A204.1 (cell line): ENCODE results near the gene ZNF428.
"Not testable (repeated sequence)": the region's sequence is repeated elsewhere in the genome, so short reads cannot be mapped to it uniquely, and the experiment has no call there.

ENCODE experiments used
- FAIRE-seq: peaks from 2 replicates; lab custom pipeline; 2012; peaks lifted over from hg19 to GRCh38; lab: Jason Lieb, UNC

Gene ZNF428

DNA sequence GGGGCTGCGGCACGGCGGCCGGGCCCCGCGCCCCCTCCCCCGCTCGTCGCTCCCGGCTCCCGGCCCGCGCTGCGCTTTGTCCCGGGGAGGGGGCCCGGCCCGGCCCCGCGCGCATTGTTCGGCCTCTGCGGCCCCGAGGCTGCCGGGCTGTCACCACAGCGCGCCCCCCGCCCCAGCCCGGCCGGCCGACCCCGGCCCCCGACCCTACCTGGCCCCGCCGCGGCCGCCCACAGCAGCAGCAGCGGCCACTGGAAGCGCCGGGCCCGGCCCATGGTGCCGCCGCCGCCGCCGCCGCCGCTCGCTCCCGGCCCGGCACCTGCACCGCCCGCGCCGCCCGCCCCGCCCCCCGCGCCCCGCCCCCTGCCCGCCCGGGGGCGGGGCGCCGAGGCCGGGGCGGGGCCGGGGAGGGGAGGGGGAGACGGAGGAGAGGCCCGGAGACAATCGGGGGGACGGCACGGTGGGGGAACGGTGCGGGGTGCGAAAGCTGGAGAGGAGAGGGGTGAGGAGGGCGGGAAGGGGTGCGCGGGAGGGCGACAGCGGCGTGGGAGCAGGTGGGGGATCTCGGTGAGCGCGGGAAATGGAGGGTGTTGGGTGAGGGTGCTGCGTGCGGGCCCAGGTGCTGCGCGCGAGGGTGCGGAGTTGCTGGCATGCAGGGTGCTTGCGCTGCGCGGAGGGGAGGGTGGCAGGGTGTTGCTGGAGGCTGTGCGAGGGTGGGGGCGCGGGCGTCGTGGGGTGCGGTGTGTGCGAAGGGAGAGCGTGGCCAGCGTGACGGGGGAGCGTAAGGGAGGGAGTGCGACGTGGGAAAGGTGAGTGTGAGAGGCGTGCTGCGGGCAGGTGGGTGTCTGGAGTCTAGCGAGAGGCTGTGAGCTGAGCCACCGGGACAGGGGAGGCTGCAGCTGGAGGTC, 20.3 kb upstream of the ZNF428 start, which contains the start of gene CADM4:
TSS of gene CADM4 (minus strand) at position 332 of the 905 bp plus-strand sequence. CDS start at position 272, 60 bp downstream.
- FAIRE-seq: no peak

DNA sequence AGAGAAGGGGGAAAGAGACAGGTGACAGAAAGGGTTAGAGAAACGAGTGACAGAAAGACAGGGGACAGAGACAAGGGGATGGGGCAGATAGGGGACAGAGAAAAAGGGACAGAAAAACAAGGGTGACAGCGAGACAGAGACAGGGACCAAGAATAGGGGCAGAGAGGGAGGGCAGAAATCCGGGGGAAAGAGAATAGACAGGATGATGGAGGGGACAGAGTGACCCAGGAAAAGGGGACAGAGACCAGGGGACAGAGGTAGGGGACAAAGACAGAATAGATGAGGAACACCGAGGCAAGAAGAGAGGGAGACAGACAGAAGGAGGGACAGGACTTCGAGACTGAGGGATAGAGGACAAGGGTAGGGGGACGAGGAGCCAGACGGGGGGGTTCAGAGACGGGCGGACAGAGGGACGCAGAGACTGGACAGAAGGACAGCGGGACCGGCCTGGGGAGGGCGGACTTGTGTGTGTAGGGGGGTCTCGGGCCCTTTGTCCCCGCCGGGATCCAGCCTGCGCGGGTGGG, 19.6 kb upstream of the ZNF428 start:
- no peak for FAIRE-seq

DNA sequence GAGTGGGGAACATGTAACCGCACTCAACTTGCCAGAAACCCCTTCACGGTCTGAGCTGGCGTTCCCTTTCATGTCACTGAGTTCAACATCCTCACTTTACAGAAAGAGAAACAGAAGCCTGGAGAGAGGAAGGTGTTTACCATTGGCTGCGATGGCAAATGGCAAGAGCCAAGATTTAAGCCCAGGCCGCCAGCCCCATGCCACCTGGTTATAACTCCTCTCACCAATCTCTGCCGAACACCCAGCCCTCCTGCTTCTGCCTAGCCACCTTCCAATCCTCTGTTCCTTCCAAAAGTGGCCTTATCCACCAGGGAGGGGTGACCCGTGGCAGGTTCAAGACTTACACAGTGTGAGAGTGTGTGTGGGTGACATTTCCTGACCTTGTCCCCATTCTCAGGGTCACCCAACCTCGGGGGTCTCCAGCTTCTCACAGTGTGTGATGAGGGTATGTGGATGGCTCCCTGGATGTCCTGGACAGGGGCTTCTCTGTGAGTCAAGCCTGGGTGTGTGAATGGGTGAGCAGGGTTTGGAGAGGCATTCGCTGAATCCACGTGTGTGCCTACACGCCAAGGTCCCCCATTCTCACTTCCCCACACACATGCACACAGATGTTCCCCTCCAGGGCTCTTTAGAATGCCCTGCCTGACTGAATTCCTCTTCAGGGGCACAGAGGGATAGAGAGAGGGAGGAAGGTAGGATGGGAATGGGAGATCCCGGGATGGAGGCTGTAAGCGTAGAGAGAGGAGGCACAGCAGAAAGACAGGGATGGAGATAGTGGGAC, 19.0 kb upstream of the ZNF428 start:
- no peak for FAIRE-seq

DNA sequence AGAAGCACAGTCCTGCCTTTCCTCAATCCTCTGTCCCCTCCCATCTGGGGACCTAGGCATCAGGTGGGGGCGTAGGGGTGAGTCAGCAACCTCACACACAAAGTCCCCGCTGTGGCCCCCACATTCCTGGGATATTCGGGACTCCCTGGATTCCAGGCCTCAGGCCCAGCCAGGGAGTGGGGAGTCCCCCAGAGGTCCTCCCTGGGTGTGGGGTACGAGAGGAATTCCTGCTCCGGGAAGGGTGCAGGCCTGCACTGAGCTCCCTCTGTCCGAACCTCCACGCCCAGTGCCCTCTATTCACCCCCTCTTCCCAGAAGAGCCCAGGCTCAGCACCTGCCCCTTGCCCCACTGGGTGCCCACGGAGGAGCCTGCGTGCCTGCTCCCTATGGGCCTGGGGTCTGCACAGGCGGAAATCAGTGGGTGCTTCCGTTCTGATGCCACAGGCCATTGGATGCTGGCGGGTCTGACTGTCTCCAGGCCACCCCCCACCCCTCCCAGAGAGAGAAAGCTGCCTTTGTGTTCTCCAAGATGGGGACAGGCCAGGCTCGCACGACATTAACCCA, 16.8 kb upstream of the ZNF428 start:
- FAIRE-seq: no peak

DNA sequence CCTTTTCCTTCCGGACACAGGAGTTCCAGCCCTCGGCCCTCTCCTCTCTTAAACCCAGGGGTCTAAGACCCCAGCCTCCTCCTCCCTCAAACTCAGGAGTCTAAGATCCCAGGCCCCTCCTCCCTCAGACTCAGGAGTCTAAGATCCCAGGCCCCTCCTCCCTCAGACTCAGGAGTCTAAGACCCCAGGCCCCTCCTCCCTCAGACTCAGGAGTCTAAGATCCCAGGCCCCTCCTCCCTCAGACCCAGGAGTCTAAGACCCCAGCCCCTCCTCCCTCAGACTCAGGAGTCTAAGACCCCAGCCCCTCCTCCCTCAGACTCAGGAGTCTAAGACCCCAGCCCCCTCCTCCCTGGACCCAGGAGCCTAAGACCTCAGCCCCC, 16.1 kb upstream of the ZNF428 start:
- not testable (repeated sequence) for FAIRE-seq

DNA sequence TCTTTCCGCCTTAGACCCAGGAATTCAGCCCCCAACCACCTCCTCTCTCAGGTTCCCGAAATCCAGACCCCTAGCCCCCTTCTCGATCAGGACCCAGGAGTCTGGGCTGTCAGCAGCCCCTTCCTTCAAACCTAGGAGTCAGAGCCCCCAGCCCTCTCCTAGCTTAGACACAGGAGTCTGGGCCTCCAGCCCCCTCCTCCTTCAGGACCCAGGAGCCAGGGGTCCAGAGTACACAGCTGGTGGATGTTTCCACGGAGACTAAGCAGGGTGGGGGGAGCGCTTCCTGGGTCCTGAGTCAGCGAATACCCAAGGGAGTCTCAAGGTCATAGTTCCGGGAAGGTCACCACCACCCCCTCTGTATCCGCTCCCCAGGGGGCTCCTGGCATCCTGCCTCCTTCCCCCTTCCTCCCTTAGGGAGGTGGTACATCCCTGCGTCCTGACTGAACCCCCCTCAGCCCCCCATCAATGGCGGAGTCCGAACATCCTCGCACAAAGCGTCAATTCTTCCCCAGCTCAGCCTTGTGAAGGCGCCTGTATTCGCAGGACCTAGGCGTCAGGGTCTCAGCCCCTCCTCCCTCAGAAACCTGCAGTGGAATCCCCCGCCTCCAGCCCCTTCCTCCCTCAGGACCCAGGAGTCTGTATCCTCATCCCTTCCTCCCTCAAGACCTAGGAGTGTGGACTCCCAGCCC, 15.6 kb upstream of the ZNF428 start:
- FAIRE-seq: no peak

DNA sequence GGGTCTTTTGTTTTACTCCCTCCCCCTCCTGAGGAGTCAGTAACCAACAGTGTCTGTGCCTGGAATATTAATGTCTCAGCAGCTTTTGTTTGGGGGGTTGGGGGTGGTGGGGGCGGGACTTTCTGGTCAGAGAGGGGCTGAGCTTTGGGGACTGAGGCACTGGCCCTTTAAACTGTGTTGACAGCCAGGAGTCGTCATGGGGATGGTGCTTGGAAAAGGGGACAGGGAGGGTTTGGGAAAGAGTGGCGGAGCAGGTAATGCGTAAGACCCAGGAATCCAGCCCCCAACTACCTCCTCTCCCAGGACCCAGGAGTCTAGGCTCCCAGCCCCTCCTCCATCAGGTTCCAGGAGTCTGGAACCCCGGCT, 15.1 kb upstream of the ZNF428 start:
- FAIRE-seq: no peak

DNA sequence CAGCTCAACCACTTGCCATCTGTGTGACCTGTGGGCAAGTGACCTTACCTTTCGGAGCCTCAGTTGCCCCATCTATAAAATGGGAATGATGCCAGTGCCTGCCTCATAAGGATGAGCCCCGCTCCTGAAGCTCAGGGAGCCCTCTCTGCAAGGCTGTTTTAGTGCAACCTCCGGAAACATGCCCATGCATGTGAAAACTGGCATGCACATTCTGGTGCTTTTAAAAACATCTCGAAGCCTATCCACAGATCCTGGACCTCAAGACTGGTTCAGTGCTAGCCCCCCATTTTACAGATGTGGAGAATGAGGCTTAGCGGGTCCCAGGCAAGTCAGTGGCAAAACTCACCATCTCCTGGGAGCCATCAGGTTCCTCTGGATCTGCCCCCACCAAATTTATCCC, 14.6 kb upstream of the ZNF428 start:
- no peak for FAIRE-seq

DNA sequence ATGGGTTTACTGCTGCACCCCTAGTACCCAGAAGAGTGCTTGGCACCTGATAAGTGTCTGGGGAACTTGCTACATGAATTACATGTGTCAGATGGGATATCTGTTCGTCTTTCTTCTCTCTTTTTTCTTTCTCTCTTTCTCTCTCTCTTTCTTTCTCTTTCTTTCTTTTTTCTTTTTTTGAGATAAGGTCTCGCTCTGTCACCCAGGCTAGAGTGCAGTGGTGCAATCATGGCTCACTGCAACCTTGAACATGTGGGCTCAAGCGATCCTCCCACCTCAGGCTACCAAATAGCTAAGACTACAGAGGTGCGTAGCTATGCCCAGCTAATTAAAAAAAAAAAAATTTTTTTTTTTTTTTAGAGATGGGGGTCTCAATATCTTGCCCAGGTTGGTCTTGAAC, 14.1 kb upstream of the ZNF428 start:
- FAIRE-seq: no peak

DNA sequence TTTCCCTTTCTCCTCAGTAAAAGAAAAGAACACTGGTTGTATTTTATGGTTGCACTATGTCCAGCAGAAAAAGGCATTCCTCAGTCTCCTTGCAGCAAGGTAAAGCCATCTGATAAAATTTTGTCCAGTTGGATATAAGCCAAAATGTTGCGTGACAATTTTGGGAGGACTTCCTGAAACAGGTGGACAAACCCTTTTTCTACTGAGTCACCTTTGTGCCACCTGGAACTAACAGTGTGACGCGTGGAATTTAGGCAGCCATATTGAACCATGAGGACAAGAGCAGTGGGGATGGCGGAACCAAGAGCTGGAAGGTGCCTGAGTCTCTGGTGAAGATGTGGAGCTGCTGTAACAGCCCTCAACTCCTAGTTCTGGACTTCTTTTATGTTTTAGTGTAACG, 12.1 kb upstream of the ZNF428 start:
- no peak for FAIRE-seq

DNA sequence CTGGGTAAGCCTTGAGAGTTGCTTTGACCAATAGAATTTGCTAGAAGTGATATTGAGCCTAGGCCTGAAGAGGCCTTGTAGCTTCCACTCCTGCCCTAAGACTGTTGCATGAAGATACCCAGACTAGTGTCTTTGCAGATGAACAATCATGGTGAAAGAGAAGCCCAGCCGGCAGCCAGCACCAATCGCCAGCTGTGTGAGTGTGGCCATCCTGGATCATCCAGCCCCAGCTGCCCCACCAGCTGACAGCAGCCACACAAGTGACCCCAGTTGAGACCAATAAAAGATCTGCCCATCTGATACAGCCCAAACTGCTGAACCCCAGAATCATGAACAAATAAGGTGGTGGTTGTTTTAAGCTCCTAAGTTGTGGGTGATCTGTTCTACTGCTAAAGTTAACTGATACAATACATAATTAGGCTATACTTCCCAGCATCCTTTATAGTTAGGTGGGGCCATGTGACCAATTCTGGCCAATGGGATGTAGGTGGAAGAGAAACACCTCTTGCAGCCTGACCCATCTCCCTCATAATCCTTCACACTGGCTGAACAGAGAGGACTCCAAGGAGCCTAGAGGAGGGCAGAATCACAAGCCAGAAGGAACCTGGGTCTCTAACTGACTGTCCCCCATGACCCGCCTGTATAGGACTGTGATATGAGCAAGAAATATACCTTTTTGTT, 9.4 kb upstream of the ZNF428 start:
- FAIRE-seq: no peak

DNA sequence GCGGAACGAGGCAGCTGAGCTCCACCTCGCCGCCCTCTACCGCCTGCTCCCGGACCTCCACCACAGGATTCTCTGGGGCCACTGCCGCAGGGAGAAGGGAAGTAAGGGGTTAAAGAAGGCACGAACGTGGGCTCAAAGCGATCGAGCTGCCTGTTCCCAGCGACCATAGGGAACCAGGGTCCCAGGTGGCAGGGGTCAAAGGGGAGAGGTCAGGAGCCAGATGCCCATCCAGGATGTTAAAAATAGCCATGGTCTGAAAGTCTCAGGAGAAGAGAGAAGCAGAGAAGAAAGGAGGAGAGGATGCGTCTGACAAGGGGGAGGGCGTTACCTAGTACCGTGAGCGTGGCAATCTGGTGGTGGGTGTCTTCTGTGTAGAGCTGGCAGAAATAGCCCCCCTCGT, 7.4 kb upstream of the ZNF428 start:
- no peak for FAIRE-seq

DNA sequence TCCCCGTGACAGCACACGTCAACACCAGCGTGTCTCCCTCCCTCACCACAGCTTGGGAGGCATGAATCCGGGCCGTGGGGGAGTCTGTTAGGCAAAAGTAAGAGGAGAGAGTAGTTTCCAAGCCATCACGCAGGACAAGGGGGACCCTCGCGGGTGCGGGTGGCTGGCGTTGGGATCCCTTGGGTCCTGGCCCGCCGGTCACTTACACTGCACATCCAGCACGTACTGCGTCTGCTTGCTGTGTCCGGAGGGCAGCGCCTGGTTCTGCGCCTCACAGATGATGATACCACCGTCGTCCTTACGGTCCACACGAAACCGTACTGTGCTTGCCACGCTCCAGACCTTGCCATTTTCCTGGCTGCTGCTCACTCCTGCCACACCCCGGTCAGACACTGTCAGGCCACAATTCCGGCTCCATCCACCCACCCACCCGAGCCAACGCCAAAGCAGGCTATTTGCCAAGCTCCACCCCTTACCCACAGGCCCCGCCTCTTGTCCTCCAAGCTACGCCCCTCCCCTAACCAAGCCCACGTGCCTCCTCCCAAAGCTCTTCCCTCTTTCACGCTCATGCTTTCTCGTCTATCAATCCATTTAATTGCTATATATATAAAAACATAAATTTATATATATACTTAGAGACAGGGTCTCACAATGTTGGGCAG, 6.6 kb upstream of the ZNF428 start:
- no peak for FAIRE-seq

DNA sequence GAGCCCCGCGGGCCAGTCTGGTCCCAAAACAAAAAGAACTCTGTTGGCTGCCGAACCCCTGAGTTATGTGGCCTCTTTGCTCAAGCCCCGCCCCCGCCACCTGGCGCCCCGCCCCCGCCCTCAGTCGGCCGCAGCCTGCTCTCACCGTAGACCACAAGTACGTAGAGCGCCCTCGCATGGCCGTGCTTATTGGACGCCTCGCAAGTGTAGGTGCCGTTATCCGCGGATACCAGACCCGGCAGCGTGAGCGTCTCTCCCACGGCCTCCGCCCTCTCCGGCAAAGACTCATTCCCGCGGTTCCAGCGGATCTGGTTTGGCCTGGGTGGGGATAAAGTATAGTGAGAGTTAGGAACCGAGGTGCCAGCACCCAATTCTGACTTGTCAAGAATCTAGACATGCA, 5.5 kb upstream of the ZNF428 start:
- FAIRE-seq: no peak

DNA sequence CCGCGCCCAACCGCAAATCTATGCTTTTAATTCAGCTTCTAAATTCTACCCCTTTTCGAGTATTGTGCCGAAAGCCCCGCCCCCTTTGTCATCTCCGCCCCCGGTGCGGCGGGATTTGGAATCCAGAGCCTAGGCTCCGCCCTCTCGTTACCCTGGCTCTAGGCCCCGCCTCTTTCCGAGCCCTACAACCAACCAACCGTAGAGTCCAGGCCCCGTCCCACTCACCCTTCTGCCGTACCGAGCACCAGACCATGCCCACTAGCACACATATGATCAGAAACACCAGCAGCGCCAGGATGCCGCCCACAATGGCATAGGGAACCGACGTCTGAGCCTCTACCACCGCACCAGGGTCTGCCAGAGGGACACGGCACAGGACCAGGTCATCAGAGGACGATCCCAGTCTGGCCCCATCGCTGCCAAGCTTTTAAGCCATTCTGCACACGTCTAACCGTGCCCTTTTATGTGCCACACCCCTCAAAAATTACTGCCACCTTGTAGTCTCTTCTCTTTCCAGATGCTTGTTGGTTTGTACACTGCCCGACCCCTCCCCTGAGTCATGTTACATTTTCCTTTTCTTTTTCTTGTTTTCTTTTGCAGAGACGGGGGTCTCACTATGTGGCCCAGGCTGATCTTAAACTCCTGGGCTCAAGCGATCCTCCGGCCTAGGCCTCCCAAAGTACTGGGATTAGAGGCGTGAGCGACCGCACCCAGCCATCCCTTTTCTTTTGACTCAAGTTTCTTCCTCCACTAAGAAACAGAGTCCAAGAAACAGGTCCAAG, 4.7 kb upstream of the ZNF428 start:
- no peak for FAIRE-seq

DNA sequence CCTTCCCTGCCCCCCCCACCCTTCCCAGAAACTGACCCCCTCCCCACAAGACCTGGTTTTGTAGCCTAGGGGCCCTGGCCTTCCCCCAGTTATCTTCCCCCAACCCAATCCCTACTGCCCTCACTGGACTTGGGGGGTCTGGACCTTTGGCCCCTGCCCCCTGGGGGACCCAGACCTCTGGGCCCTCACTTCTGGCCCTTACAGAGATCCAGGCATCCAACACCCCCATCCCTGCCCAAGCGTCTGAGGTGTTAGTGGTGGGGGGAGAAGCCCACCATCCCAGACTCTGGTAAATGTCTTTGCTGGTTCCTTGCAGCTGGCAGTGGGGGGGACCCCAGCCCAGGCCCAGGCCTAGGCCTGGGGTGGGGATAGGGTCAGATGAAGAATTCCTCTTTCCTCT, 3.5 kb upstream of the ZNF428 start:
- no peak for FAIRE-seq

DNA sequence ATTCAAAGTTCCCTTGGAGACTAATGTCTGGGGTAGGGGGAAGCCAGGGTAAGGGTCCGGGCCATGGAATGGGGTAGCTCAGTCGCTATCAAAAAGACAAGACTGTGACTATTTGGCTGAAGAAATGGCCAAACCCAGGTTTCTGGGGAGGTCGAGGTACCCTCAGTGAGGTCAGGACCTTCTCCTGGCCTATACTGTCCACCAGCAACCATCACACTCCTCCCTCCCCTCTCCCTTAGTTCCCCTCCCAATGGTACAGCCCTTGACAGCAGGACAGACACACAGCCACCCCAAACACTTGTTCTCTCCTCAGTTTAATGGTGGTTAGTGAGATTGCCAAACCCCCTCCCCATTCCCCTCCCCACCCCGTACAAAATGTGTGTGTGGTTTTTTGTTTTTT, 2.6 kb upstream of the ZNF428 start:
- FAIRE-seq: no peak

DNA sequence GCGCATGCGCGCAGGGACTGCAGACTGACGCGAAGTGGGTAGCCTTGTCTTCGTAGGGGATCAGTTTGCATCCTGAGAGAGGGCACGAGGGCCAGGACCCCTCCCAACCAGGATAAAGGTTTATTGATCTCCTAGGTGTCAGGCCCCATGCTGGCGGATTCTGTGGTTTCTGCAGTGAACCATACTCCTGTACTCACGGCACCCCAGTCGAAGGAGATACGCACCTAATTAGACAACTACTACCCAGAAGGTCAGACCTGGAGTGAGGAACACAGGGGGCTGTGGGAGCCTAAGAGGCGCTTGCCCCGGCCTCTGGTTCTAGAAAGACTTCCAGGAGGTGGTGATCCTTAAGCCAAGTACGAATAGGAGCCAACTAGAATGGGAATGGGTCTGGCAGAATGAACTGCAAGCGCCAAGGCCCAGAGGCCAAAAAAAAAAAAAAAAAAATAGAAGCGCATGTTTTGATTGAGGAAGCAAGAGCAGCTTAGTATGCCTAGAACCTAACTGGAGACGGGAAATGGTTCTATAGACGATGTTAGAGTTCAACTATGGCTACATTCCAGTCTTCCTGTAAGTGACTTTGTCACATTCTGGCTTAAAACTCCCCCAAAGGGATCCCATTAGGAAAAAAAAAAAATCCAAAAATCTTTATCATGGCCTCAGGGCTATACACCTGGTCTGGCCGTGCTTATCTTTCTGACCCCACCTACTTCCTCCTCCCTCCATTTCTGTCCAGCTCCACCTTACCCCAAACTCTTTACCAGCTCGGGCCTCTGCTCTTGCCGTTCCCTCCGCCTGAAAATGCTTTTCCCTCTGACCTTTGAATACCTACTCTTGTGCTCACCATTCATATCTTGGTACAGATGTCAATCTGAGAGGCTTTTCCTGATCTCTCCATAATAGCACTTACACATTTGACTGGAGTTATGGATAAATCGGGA, 902 bp upstream of the ZNF428 start:
- no peak for FAIRE-seq

DNA sequence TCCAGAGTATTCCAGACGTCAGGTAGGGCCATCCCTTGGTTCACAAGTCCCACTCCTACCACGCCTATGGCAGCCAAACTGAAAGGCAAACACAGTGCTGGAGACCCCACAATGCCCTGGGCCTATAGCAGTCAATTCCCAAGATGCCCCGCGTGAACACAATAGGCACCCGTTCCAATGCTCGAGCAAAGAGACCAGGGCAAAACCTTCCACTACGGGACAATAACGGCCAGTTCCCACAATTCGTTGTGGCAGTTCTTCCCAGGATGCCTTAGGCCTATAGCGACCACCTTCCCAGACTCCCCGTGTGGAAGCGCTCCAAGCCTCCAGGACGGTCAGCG, 538 bp downstream of the ZNF428 start:
- FAIRE-seq: no peak
